Measurements from ENCODE around the gene SLC25A15. TPM values are rescaled to one million over a fixed set of nuclear protein-coding genes. Genes with fewer than 3 reads are reported as not detected.
A peak's percentile ranks its signal among the peaks of the same experiment; 100 is the strongest.

SLC25A15 gene
- total and polyA plus RNA-seq, 2 donors (not counting 1 experiment from before 2014, with no cell fraction given) = 2.4 to 3.8 TPM

GRCh38 chr13:40776232-40776631 is 13.2 kb upstream of the SLC25A15 start:
- WGBS (ENCODE audit: insufficient coverage) = 39% methylated on average over 3 of the region's 7 CpGs
- Histone ChIP-seq H3K36me3 (replicated peaks in 1 of 2; ENCODE audit: control extremely low read depth in 1 of 2, control insufficient read depth in 1 of 2, extremely low read depth in 1 of 2, insufficient read depth in 2 of 2, low read length in 1 of 2) (no peaks in the 10 kb centered on the region), H3K79me2 (ENCODE audit: control insufficient read depth, insufficient read depth, low read length) (no peaks in the 10 kb centered on the region), H3K27me3 (replicated peaks in 1 of 4; ENCODE audit: control extremely low read depth in 1 of 4, control insufficient read depth in 3 of 4, insufficient read depth in 4 of 4, low read length in 3 of 4) (no peaks in the 10 kb centered on the region), H3K4me1 (ENCODE audit: control insufficient read depth in 2 of 2, insufficient read depth in 2 of 2, low read length in 2 of 2) (peaks cover 11 to 27% of the 10 kb centered on the region in 2 donors), H3K9me3 (ENCODE audit: control extremely low read depth in 1 of 3, control insufficient read depth in 2 of 3, insufficient read depth in 1 of 3, low read length in 2 of 3) (no peaks in the 10 kb centered on the region), H3K27ac (ENCODE audit: low read length in 2 of 2) (no peak overlapping the region), H2AFZ (ENCODE audit: insufficient read depth, low read depth, low read length, poor library complexity, severe bottlenecking) (peak overlapping the region; percentile 77), H4K20me1 (ENCODE audit: control insufficient read depth, insufficient read depth, low read length, poor library complexity, severe bottlenecking) (no peaks in the 10 kb centered on the region), H3K4me3 (ENCODE audit: control extremely low read depth in 1 of 5, extremely low read depth in 1 of 5, insufficient read depth in 1 of 5, low read depth in 2 of 5, low read length in 4 of 5) (no peak overlapping the region), H3K9ac (ENCODE audit: low read length) (no peak overlapping the region), H3K4me2 (replicated peaks; ENCODE audit: low read depth, low read length, poor library complexity, severe bottlenecking) (peak overlapping the region; percentile 74)
- H3K27ac Mint-ChIP-seq = no peak overlapping the region
- ChIA-PET POLR2A (interaction anchor here (0.6 kb wide), 1 partner anchor 78 kb away, joined by 5 read pairs; no protein-coding TSS in a partner anchor), CTCF (interaction anchor here (0.6 to 6.7 kb wide), 11 partner anchors 13 to 1091 kb away, joined by 3 to 98 read pairs (median 13); partner anchors contain the start of gene SLC25A15)
- ATAC-seq (ENCODE audit: low read depth) = no peak
- no peak for DNase-seq
- no peak for TF ChIP-seq EZH2 (IDR thresholded peaks at IDR 0.05; ENCODE audit: borderline replicate concordance, insufficient read depth, low read depth, low read length, poor library complexity, severe bottlenecking)
- TF ChIP-seq, protein P1, sequence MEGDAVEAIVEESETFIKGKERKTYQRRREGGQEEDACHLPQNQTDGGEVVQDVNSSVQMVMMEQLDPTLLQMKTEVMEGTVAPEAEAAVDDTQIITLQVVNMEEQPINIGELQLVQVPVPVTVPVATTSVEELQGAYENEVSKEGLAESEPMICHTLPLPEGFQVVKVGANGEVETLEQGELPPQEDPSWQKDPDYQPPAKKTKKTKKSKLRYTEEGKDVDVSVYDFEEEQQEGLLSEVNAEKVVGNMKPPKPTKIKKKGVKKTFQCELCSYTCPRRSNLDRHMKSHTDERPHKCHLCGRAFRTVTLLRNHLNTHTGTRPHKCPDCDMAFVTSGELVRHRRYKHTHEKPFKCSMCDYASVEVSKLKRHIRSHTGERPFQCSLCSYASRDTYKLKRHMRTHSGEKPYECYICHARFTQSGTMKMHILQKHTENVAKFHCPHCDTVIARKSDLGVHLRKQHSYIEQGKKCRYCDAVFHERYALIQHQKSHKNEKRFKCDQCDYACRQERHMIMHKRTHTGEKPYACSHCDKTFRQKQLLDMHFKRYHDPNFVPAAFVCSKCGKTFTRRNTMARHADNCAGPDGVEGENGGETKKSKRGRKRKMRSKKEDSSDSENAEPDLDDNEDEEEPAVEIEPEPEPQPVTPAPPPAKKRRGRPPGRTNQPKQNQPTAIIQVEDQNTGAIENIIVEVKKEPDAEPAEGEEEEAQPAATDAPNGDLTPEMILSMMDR (IDR thresholded peaks at IDR 0.05) = no peak
- peak overlapping the region; percentile 69 for H3K4me3 Mint-ChIP-seq
- no peaks in the 10 kb centered on the region for H3K27me3 Mint-ChIP-seq
- H3K4me1 Mint-ChIP-seq = peaks cover 20% of the 10 kb centered on the region
- H3K9me3 Mint-ChIP-seq (ENCODE audit: insufficient read depth) = no peaks in the 10 kb centered on the region
- intact Hi-C loops (cut with micrococcal nuclease) = loop anchor here (2.0 to 10.0 kb wide), 3 partner anchors 419 to 1741 kb away; partner anchors contain the start of genes KBTBD7, NHLRC3 and PROSER1

DNA sequence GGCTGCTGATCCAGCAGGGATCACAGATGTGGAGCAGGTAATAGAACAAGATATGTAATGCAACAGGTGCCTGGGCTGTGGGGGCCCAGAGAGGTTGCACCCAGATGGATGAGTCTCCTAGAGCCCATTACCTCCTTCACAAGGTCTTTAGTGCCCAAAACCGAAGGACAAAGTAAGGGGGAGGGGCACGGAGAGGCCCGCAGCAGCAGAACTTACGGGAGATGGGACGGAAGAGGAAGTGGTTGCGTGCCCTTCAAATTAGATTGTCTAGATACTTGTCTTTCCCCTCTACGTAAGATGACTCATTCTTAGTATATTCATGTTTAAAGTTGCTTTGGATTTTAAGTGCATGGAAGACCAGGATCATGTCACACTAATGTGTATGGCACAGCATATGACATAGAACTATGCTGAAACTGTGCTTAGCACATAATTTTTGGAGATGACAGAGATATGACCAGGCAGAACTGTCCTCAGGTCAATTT is 12.7 kb upstream of the SLC25A15 start:
- no CpG with 5 or more reads among the region's 7 CpGs for WGBS (ENCODE audit: insufficient coverage)
- H3K36me3 ChIP-seq (replicated peaks in 1 of 2; ENCODE audit: control extremely low read depth in 1 of 2, control insufficient read depth in 1 of 2, extremely low read depth in 1 of 2, insufficient read depth in 2 of 2, low read length in 1 of 2) = no peaks in the 10 kb centered on the region
- peak; percentile 67 for ATAC-seq (ENCODE audit: low read depth)
- H3K4me2 ChIP-seq (replicated peaks; ENCODE audit: low read depth, low read length, poor library complexity, severe bottlenecking) = peak overlapping the region; percentile 74
- H3K4me3 ChIP-seq (ENCODE audit: control extremely low read depth in 1 of 5, extremely low read depth in 1 of 5, insufficient read depth in 1 of 5, low read depth in 2 of 5, low read length in 4 of 5) = peak overlapping the region in 1 of 5 experiments; percentile 26
- H3K27me3 ChIP-seq (replicated peaks in 1 of 4; ENCODE audit: control extremely low read depth in 1 of 4, control insufficient read depth in 3 of 4, insufficient read depth in 4 of 4, low read length in 3 of 4) = no peaks in the 10 kb centered on the region
- no peaks in the 10 kb centered on the region for H3K79me2 ChIP-seq (ENCODE audit: control insufficient read depth, insufficient read depth, low read length)
- Mint-ChIP-seq H3K27ac (peak overlapping the region; percentile 86), H3K27me3 (no peaks in the 10 kb centered on the region), H3K4me1 (peaks cover 22% of the 10 kb centered on the region), H3K9me3 (ENCODE audit: insufficient read depth) (no peaks in the 10 kb centered on the region), H3K4me3 (peak overlapping the region; percentile 69)
- DNase-seq = peak; percentile 66
- H2AFZ ChIP-seq (ENCODE audit: insufficient read depth, low read depth, low read length, poor library complexity, severe bottlenecking) = peak overlapping the region; percentile 77
- ChIA-PET CTCF (interaction anchor here (0.8 to 6.7 kb wide), 36 partner anchors 9 to 1164 kb away, joined by 3 to 98 read pairs (median 5); partner anchors contain the start of genes ELF1 and SLC25A15), POLR2A (no interaction called here)
- peak overlapping the region; percentile 41 for H3K9ac ChIP-seq (ENCODE audit: low read length)
- peak overlapping the region; percentile 14 to 60 for H3K27ac ChIP-seq (ENCODE audit: low read length in 2 of 2)
- no peaks in the 10 kb centered on the region for H4K20me1 ChIP-seq (ENCODE audit: control insufficient read depth, insufficient read depth, low read length, poor library complexity, severe bottlenecking)
- H3K9me3 ChIP-seq (ENCODE audit: control extremely low read depth in 1 of 3, control insufficient read depth in 2 of 3, insufficient read depth in 1 of 3, low read length in 2 of 3) = no peaks in the 10 kb centered on the region
- TF ChIP-seq, protein P1 (IDR thresholded peaks at IDR 0.05) = no peak
- TF ChIP-seq EZH2 (IDR thresholded peaks at IDR 0.05; ENCODE audit: borderline replicate concordance, insufficient read depth, low read depth, low read length, poor library complexity, severe bottlenecking) = no peak
- intact Hi-C loops (cut with micrococcal nuclease) = loop anchor here (1.0 to 10.0 kb wide), 7 partner anchors 13 to 1742 kb away; partner anchors contain the start of genes KBTBD7, NHLRC3, PROSER1 and SLC25A15
- H3K4me1 ChIP-seq (ENCODE audit: control insufficient read depth in 2 of 2, insufficient read depth in 2 of 2, low read length in 2 of 2) = peaks cover 11 to 26% of the 10 kb centered on the region in 2 donors
